Hematopoietic multipotent progenitor cell (in vitro differentiated cells): ENCODE measurements around the gene UQCRC1. TPM values are rescaled to one million over a fixed set of nuclear protein-coding genes. Genes with fewer than 3 reads are reported as not detected.
A peak's percentile ranks its signal among the peaks of the same experiment; 100 is the strongest.

ENCODE experiments used
- DNase-seq, 3 donors: peaks; one replicate each; pipeline ENCODE4 v3.0.0-alpha.2; 2011 to 2015; ENCODE audit warnings: low read depth in 2 of 3, low spot score in 2 of 3
- total RNA-seq: library from RNA; depleted of rRNA; stranded (reverse); fragments of >200 nt; gene quantifications from one replicate; pipeline ENCODE4 v1.2.3, GENCODE V29; 2012

The UQCRC1 gene
- 397 TPM for total RNA-seq

DNA sequence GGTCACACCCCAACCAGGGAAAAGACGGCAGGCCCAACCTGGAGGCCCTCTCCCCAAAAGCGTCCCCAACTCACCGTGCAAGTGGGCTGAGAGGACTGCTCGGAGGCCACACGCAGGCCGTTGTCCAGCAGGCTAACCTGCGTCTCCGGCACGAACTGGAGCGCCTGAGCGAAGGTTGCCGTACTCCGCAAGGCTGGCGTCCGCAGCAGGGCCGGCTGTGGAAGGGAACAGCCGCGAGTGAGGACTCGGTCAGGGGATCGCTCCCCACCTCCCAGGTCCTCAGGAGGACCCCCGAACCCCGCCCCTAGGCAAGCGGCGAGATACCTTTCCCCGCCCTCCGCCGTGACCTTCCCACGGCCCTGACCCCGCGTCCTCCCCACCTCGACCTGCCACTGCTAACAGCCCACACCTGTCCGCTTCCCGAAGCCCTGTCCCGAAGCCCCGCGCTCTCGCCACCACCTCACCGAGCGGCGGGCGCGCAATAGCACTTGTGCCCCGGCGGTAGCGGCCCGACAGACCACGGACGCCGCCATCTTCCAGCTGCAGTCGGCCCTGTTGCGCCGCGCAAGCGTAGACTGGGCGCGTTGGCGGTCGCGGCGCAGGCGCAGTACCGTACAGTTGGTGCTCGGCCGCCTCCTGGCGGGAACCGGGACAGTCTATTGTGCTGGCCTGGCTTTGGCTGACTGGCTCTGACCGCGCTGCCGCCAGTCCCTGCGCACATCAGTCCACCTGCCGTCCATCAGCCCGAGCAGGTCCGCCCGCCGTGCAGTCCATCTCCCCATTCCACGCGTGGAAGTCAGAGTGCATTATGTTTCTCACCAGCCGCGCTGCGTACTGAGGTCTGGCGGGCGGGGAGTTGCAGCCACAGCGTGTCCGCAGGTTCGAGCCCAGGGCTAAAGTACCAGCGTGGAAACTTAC is at the start of gene UQCRC1:
Gene UQCRC1 (minus strand): TSS at position 559 of the 918 bp plus-strand sequence. CDS start 26 bp downstream, at position 533.
- DNase-seq = peak; percentile 86 to 93 (median 91)

DNA sequence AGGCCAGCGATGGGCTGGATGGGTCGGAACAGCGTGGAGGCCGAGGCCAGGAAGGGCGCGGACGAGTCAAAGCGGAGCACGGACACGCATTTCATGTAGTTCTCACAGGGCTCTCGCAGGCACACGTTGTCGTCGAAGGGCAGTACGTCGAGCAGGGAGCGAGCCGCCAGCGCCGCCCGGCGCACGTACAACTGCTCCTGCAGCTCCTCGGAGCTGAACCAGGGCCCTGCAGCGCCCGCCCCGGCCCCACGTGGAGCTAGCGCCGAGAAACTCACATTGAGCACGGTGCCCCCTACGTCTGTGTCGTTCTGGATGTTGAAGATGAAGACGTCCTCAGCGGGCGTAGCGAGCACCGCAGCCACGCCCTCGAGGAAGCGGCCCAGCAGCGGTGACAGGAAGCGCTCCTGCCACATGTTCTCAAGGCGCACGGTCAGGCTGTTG is 47.4 kb upstream of the UQCRC1 start:
- peak in 1 of 3 donors; percentile 11 for DNase-seq

DNA sequence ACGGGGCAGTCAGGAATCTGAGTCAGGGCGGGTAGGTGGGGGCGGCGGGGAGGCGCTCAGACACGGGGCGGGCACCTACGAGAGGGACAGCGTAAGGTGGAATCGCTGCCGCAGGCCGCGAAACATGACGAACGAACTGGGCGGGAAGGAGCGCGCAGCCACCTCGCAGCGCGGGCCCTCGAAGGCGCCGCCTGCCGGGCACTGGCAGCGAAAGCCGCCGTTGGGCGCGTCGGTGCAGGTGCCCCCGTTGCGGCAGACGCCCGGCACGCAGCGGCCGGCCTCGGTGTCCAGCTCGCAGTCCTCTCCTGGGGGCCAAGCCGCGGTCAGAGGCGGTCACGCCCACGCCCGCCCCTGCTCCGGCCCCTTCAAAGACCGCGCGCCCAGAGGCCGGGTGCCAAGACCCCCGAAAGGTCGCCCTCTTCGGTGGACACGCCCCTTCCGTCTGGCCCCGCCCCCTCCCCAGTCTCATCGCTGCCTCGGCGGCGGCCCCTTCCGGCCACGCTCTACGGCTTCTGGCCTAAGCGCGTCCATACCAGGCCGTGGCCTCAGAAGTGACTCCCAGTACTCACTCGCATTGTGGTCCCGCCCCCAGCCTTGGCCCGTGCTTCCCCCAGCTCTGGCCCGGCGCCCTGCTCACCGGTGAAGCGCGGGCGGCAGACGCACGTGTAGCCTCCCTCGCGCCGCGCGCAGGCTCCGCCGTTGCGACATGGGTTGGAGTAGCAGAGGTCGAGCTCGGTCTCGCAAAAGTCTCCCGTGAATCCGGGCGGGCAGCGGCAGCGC is 46.8 kb upstream of the UQCRC1 start:
- peak; percentile 73 to 86 (median 84) for DNase-seq

DNA sequence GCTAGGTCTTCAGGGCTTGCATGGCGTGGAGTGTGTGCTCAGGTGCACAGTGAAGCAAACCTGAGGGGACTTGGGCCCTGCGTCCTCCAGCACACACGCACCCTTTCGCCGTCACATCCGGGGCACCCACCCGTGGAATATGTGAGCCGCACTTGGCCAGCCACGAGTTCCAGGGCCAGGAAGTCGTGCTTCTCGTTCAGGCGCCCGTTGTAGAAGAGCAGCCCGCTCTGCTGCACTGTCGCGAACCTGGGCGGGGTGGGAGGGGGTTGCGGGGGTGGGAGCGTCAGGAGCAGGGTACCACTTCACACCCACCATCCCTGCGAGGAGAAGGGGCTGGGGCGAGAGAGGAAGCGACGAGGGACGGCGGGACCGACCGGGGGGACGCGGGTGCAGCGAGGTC is 46.2 kb upstream of the UQCRC1 start:
- DNase-seq = peak in 1 of 3 donors; percentile 21

DNA sequence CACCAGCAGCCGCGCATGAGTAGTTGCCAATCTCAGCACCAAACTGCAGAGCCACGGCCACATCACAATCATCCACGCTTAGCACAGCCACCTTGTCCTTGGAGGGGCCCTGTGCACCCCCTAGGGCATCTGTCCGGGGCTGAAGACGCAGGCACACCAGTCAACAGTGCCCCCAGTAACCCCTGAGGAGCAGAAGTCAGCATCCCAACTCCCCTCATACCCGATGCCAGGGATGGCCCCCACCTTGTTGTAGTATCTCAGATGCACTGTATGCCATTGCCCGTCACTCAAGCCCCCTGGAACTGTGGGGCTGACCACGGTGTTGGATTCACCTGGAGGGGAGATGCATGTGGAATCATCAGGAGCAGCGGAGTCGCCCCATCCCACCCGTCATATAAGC is 45.6 kb upstream of the UQCRC1 start:
- no peak for DNase-seq

DNA sequence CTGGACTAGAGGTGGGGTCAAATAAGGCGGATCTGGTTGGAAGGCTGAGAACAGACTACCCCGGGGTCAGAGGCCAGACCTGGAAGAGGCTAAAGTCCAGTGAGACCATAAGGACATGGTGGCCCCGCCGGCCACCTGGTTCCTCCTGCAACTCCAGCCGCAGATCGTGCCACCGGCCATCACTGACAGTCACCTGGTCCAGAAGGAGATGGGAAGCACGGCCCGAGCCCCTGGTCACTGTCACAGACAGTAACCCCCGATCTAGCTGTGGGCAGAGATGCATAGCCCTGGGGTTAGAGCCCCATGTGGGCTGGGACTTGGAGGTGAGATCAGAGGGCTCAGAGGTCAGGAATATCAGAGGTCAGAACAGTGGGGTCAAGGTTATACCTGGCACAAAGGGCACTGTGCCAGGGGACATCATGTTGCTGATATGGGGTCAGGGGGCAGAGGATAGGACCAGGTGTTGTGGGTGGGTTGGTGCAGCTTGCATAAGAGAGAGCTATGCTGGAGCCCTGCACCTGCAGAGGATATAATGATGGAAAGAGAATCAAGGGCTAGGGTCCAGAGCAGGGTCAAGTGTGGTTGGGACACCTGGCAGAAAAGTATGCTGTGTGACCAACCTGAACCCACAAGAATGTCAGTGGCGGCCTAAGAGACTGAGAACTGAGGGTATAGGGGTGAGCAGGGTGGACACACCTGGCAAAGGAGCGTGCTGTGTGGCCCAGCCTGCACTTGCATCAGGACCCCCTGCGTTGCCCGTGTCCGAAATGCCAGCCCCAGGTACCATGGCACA is 43.7 kb upstream of the UQCRC1 start:
- DNase-seq = no peak

DNA sequence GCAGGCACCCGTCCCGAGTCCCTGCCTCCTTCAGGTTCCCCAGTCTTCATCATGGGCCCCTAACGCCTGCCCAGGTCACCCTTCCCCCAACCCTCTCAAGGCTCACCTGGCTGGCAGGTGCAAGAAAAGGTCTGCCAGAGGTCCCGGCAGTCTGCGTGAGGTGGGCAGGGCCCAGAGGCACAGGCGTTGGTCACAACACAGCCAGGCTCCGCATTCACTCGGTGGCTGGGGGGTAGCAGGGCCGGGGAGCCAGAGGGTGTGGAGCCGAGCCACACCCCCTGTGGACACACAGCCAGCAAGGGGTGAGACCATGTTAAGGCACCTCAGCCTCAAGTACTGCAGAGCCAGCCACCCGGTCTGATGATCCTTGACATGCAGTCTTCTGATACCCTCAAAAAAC is 42.3 kb upstream of the UQCRC1 start:
- DNase-seq = no peak

DNA sequence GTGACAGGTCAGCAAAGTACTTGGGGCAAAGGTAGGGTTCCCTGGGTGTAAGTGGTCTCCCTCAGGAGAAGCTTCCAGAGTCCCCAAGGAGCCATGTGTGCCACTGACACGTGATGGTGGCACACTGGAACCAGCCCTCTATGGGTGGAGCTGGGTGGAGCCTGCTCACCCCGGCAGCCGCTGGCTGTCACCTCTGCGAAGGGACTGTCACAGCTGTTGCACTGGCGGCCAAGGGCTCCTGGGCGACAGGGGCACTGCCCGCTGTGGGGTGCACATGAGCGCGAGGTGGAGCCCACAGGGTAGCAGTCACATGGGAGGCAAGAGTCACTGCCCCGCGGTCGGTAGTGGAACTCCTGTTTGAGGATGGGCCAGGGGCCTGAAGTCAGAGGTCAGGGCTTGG is 41.3 kb upstream of the UQCRC1 start:
- no peak for DNase-seq

DNA sequence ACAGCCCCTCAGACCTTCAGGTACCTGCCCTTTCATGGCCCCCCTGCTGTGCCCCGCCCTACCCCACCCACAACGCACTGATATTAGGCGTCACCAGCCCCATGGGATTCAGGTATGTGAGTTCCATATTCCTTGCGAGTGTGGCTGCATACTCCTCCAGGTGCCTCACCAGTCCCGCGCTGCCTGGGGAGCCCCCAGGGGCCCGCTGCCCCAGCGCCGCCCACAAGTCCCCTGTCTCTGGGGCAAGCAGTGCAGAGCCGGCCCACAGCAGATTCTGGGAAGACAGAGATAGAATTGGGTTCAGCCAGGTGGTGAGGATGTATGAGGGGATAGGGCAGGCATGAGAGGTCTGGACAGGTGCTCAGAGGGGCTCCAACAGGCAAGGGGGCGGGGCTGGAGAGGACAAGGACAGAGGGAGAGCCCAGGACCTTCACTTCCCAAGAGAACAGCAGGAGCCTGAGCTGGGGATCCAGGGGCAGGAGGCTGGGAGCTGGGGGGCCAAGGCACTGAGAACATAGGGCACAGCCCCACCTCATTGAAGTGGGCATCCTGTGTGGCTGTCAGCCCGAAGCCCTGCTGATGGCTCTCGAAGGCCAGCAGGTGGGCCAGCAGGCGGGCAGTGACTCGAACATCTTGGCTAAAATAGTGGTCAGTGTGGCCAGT is 38.9 kb upstream of the UQCRC1 start:
- DNase-seq = no peak

DNA sequence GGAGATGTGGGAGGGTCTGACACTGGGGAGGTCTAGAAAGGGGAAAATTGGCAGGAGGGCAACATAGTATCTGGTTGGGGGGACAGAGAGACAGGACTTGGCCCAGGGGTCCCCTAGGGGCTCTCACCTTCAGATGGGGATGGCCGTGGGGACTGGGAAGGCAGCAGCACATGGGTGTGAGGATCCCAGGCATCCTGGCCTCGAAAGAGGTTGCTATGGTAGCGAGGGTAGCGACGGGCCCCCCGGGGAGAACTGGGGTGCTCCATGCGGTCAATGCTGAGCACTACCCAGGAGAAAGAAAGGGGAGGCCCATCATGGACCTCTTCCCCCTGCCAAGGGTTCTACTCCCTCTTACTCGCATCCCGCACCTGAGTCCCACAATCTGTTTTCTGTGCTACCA is 38.3 kb upstream of the UQCRC1 start:
- no peak for DNase-seq

DNA sequence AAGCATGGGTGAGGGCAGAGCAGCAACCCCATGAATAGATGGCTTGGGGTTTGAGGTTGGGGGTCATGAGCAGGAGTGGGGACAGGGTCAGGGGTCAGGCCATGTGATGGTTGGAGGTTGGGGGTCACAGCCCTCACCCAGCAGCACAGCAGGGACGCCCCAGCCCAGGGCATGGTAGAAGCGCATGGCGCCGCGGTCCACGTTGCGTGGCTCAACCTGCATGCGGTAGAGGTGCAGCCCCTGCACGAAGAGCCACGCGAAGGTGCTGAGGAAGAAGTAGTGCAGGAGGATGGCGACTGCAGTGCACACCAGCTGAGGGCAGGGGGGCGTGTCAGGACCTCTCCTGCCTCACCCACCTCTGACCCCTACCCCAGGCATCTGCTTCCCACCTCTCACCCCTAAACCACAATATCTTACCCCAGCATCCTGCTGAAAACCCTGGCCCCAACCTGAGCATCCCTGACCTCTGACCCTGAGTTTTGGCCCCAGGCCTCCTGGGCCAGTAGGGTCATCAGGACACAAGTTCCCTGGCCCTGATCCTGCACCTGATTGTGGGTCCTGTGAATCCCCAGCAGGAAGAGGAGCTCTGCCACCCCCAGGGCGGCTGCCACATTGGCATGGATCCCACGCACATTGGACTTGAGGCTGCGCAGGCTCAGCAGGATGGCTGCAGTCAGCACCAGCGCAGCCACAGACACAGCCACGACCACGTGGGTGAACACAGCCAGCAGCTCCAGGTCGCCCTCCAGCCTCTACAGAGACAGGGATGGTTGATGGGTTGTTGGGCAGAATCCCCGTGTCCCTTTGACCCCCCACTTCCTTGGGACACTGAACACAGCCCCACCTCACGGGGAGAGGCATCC is 35.7 kb upstream of the UQCRC1 start:
- no peak for DNase-seq

DNA sequence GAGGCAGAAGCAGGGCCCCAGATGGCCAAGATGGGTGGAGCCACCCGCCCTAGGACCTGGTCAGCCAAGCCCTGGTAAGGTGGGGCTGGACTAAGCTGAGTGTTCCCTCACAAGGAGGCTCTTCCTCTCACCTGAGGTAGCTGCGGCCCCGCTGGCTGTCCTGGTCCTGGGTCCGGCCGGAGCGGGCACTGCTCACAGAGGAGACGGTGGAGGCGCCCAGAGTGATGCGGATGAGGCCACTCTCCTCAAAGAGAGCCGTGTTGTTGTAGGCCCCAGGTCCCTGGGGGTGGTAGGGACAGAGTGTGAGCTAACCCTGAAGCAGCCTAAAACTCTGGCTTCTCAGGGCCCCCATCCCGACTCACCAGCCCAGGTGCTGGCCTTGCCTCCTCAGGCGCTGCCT is 33.2 kb upstream of the UQCRC1 start:
- no peak for DNase-seq

DNA sequence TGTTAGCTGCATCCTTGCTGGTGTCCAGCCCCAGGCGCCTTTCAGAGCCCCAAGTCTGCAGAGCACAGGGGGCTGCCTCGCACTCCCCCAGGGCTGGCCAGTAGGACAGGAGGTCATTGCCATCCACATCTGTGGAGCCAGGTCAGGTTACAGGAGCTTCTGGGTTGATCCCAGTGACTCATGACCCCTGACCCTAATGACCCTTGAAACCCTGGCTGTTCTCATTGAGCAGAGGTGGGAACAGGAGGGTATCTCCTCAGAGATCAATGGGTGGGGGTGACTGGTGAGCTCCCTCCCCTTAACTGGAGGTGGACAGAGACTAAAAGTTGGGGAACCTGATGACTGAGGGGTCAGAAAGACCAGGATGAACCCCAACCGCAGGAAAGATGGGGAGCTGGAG is 31.9 kb upstream of the UQCRC1 start:
- no peak for DNase-seq

DNA sequence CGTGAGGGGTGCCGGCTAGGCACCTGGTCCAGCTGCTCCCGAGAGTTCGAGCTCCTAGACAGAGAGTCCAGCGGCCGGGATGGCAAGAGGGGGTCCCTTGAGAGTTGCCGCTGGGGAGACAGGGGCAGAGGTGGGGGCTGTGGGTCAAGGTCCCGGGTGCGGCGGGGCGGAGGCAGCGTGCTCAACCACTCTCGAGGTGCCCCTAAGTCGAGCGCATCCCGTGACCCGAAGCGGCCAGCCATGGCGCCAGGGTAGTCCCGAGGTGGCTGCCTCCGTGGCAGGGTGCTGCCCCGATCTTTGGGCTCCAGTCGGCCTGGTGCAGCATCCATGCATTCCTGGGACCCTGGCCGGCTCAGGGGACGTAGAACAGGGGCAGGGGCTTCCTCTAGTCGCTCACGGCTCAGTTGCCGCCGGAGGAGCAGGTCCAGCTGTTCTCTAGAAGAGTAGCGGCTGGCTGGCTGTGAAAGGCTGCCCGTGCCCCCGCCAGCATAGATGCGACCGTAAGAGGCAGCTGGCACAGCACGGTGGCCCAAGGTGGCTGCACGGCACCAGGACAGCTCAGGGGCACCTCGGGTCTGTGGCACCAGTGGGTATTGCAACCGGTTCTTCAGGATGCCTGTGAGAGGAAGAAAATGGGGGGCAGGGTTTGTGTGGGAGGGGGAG is 30.6 kb upstream of the UQCRC1 start:
- no peak for DNase-seq

DNA sequence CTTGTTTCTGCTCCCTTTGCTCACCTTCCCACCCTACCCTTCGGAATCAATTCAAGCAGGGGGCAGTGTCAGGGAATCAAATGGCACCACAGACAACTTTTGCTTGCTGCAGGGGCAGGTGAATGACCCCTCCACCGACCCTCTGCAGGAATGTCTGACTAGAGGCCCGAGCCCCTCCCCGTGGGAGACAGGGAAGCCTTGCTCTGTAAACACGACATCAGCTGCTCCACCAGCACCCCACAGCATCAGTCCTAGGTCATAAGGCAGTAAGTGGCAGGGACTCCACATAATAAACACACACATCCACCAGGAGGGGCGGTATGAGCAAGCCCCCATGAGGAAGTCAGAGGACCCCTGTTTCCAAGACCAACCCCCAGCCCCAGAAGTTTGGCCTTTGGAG is 27.9 kb upstream of the UQCRC1 start:
- DNase-seq = no peak

DNA sequence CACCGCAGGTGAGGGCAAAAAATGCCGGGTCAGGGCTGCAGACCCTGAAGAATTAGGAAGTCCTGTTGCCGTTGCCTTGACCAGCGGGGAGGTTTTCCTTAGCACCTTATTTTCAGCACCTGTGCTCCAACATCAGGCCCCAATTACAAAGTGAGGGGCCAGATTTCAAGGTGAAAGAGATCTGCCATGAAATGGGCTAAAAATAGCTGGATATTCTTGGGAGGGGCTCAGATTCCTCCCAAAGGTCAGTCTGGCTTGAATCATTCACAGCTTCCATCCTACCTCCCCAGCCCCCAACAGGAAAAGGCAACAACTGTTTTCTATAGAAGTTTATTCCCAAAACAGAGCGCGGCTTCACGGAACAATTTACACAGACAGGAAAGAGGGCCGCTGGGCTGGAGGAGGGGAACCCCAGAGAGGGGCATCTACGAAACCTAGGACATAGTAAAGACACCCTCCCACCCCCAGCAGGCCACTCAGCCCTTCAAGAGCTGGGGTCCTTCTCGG is 26.8 kb upstream of the UQCRC1 start:
- DNase-seq = no peak

DNA sequence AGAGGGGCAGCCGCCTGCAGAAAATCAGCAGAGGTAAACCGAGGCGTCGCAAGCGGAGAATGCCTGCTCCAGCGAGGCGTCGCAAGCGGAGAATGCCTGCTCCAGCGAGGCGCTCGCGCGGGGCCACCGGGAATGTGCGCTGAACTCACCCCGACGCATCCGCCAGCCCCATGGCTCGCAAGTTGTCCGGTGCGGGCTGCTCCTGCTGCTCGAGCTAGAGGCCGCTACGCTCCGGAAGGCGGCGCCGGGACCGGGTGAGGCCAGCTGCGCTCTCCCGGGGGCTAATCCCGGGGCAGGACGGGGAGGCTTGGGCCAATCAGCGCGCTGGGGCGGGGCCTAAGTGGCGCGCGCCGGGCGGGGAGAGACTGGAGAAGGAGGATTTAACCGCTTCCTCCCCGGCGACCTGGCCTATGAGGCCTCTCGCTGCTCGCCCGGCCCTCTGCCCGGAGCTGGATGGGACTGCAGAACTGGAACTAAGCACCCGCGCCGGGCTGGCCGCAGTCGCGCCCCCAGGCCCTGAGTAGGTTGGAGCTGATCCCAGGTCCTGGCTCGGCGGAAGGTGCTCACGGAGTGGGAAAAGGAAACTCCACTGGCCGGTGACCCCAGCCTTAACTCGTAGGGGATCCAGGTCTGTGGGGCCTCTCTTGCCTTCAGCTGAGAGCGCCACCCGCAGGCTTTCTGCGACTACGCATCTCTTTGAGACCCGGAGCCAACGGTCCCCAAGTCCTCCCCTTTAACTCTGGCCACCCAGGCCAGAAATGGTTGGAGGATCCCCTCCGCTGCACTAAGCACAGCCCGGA is 26.0 kb upstream of the UQCRC1 start, which contains the start of gene SLC26A6:
Gene SLC26A6 (minus strand): TSS at position 240 of the 800 bp plus-strand sequence. CDS start 68 bp downstream, at position 172.
- peak; percentile 75 to 92 (median 92) for DNase-seq
